WTC11 (cell line): ENCODE measurements around the gene ANKMY2. TPM values are rescaled to one million over a fixed set of nuclear protein-coding genes. Genes with fewer than 3 reads are reported as not detected.

Source experiments
- ATAC-seq: fragments of 200-7000 bp; cut with Tn5 transposase; 2 replicates; pipeline ENCODE4 v1.10.0; 2021; ENCODE audit warnings: mild to moderate bottlenecking, moderate library complexity
- CTCF ChIA-PET: fragments of 300-600 bp; sonication (Branson Sonifier 250); formaldehyde crosslinking; loops from one replicate; lab custom pipeline; 2021; ENCODE audit warnings: antibody characterized with exemption; lab: Charles Lee
- POLR2A ChIA-PET: fragments of 350-600 bp; sonication (Branson Sonifier 250); formaldehyde crosslinking; loops from one replicate; lab custom pipeline; 2021; ENCODE audit warnings: antibody characterized with exemption; lab: Charles Lee
- DNase-seq: peaks from one replicate; pipeline ENCODE4 v3.0.0; 2021; ENCODE audit warnings: low spot score
- H3K27ac Mint-ChIP-seq: 2 replicates; pipeline ENCODE4 v1.8.0; 2021; ENCODE audit warnings: mixed read lengths
- H3K27me3 Mint-ChIP-seq: 2 replicates; pipeline ENCODE4 v1.8.0; 2021; ENCODE audit warnings: low read depth, mild to moderate bottlenecking, moderate library complexity, mixed read lengths
- H3K36me3 Mint-ChIP-seq: 2 replicates; pipeline ENCODE4 v1.8.0; 2021; ENCODE audit warnings: mixed read lengths
- H3K4me1 Mint-ChIP-seq: 2 replicates; pipeline ENCODE4 v1.8.0; 2022; ENCODE audit warnings: mixed read lengths
- H3K4me3 Mint-ChIP-seq: 2 replicates; pipeline ENCODE4 v1.8.0; 2021; ENCODE audit warnings: mild to moderate bottlenecking, moderate library complexity, mixed read lengths
- H3K9me3 Mint-ChIP-seq: 2 replicates; pipeline ENCODE4 v1.8.0; 2021; ENCODE audit warnings: mixed read lengths
- CREM ChIP-seq: sonication (generic); formaldehyde crosslinking; IDR thresholded peaks from 2 replicates; pipeline ENCODE4 v1.8.1; 2022; ENCODE audit warnings: mild to moderate bottlenecking, missing genetic modification reagents, moderate library complexity
- EMX1 ChIP-seq: fragments of 250-450 bp; sonication (Bioruptor Pico); IDR thresholded peaks from 2 replicates; pipeline ENCODE4 v1.8.0; 2021; ENCODE audit warnings: mild to moderate bottlenecking
- ESRRA ChIP-seq: sonication (generic); formaldehyde crosslinking; IDR thresholded peaks from 2 replicates; pipeline ENCODE4 v1.8.1; 2022; ENCODE audit warnings: mild to moderate bottlenecking, missing genetic modification reagents, borderline replicate concordance
- FOXK1 ChIP-seq: sonication (generic); formaldehyde crosslinking; IDR thresholded peaks from 2 replicates; pipeline ENCODE4 v1.8.0; 2022; ENCODE audit warnings: mild to moderate bottlenecking, moderate library complexity, missing genetic modification reagents
- HMGXB4 ChIP-seq: sonication (generic); formaldehyde crosslinking; IDR thresholded peaks from 2 replicates; pipeline ENCODE4 v1.8.1; 2023; ENCODE audit warnings: mild to moderate bottlenecking, moderate library complexity, missing genetic modification reagents
- IRF1 ChIP-seq: sonication (generic); formaldehyde crosslinking; IDR thresholded peaks from 2 replicates; pipeline ENCODE4 v1.8.0; 2023; ENCODE audit warnings: missing genetic modification reagents
- IRF2 ChIP-seq: sonication (generic); formaldehyde crosslinking; IDR thresholded peaks from 2 replicates; pipeline ENCODE4 v1.8.0; 2022; ENCODE audit warnings: low read depth, missing genetic modification reagents, borderline replicate concordance
- MYBL2 ChIP-seq: sonication (generic); formaldehyde crosslinking; IDR thresholded peaks from 2 replicates; pipeline ENCODE4 v1.8.1; 2023; ENCODE audit warnings: mild to moderate bottlenecking, moderate library complexity, missing genetic modification reagents
- NFE2L1 ChIP-seq: sonication (generic); formaldehyde crosslinking; IDR thresholded peaks from 2 replicates; pipeline ENCODE4 v1.8.1; 2023; ENCODE audit warnings: missing genetic modification reagents
- NFYB ChIP-seq: sonication (generic); formaldehyde crosslinking; conservative IDR thresholded peaks from 2 replicates; pipeline ENCODE4 v1.8.0; 2022; ENCODE audit warnings: low read depth, missing genetic modification reagents
- SMAD3 ChIP-seq: sonication (generic); formaldehyde crosslinking; IDR thresholded peaks from 2 replicates; pipeline ENCODE4 v1.8.0; 2022; ENCODE audit warnings: missing genetic modification reagents, mild to moderate bottlenecking, borderline replicate concordance
- SMAD4 ChIP-seq: sonication (generic); formaldehyde crosslinking; IDR thresholded peaks from 2 replicates; pipeline ENCODE4 v1.8.0; 2022; ENCODE audit warnings: mild to moderate bottlenecking, missing genetic modification reagents
- SP1 ChIP-seq: sonication (generic); formaldehyde crosslinking; conservative IDR thresholded peaks from 2 replicates; pipeline ENCODE4 v1.8.1; 2022; ENCODE audit warnings: missing genetic modification reagents
- TCF7 ChIP-seq: sonication (generic); formaldehyde crosslinking; IDR thresholded peaks from 2 replicates; pipeline ENCODE4 v1.8.0; 2022; ENCODE audit warnings: mild to moderate bottlenecking, low read depth, missing genetic modification reagents, moderate library complexity
- TEAD1 ChIP-seq: sonication (generic); formaldehyde crosslinking; IDR thresholded peaks from 2 replicates; pipeline ENCODE4 v1.8.0; 2022; ENCODE audit warnings: mild to moderate bottlenecking, missing genetic modification reagents
- TP53 ChIP-seq: sonication (generic); formaldehyde crosslinking; IDR thresholded peaks from 2 replicates; pipeline ENCODE4 v1.8.1; 2023; ENCODE audit warnings: mild to moderate bottlenecking, missing genetic modification reagents
- ZBTB21 ChIP-seq: sonication (generic); formaldehyde crosslinking; IDR thresholded peaks from 2 replicates; pipeline ENCODE4 v1.8.1; 2023; ENCODE audit warnings: mild to moderate bottlenecking, missing genetic modification reagents, borderline replicate concordance
- ZBTB43 ChIP-seq: sonication (generic); formaldehyde crosslinking; IDR thresholded peaks from 2 replicates; pipeline ENCODE4 v1.8.1; 2023; ENCODE audit warnings: mild to moderate bottlenecking, missing genetic modification reagents
- ZNF396 ChIP-seq: fragments of 250-450 bp; sonication (Bioruptor Pico); IDR thresholded peaks from 2 replicates; pipeline ENCODE4 v1.8.0; 2021; ENCODE audit warnings: mild to moderate bottlenecking, moderate library complexity, borderline replicate concordance
- ZNF423 ChIP-seq: fragments of 250-450 bp; sonication (Bioruptor Pico); IDR thresholded peaks from 2 replicates; pipeline ENCODE4 v2.1.2; 2022; ENCODE audit warnings: mild to moderate bottlenecking, moderate library complexity
- total RNA-seq: library from RNA; stranded (reverse); gene quantifications from 3 replicates; pipeline ENCODE4 v1.2.3, GENCODE V29; 2021
- TF ChIP-seq, protein P1 (sequence below): sonication (generic); formaldehyde crosslinking; IDR thresholded peaks from 2 replicates; pipeline ENCODE4 v1.8.1; 2022; ENCODE audit warnings: low read depth, missing genetic modification reagents, borderline replicate concordance
- TF ChIP-seq, protein P2 (sequence below): sonication (generic); formaldehyde crosslinking; IDR thresholded peaks from 2 replicates; pipeline ENCODE4 v1.8.1; 2022; ENCODE audit warnings: missing genetic modification reagents, borderline replicate concordance
- TF ChIP-seq, protein P3 (sequence below): sonication (generic); formaldehyde crosslinking; IDR thresholded peaks from 2 replicates; pipeline ENCODE4 v1.8.0; 2022; ENCODE audit warnings: mild to moderate bottlenecking, missing genetic modification reagents

ANKMY2 gene
- total RNA-seq, 1 experiment from 2014 or later = 13.6 TPM

DNA sequence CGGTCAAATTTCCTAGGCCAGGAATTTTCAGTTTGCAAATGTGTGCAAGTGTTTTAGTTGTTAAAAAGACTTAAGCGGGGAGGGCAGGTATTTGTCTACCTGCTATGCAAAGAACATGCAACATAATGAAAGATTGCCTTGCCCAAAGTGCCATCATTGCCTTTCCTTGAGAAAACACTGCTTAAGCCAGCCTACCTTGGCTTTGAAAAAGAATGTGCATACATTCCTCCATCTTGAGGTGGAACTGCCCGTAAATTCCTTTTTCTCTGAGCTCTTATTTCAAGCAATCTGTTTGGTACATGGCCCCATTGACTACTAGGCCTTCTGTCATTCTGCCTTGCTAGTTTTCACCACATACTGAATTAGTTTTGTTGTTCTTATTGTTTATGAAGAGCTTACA lies 29.7 kb upstream of the ANKMY2 start (continued):
- no peak for TF ChIP-seq ZBTB21 (CRISPR knock-in tag)
- no peak for TF ChIP-seq SP1 (CRISPR knock-in tag)
- TF ChIP-seq SMAD3 (CRISPR knock-in tag) = no peak
- TF ChIP-seq IRF1 (CRISPR knock-in tag) = no peak
- no peak for TF ChIP-seq CREM (CRISPR knock-in tag)
- no peak for TF ChIP-seq NFYB (CRISPR knock-in tag)
- no peak for TF ChIP-seq SMAD4
- no peak for TF ChIP-seq TCF7 (CRISPR knock-in tag)

DNA sequence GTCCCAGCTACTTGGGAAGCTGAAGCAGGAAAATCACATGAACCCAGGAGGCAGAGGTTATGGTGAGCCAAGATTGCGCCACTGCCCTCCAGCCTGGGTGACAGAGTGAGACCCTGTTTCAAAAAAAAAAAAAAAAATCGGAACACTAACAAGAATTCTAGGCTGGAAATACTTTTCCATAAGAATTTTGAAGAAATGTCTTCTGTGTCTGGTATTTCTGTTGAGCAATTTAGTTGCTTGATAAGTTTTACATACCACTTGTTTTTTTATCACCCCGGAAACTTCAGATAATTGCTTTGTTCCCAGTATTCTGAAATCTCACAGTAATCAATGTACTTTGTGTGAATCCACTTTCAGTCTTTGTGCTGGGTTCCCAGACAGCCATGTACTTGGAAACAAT lies 26.3 kb upstream of the ANKMY2 start:
- POLR2A ChIA-PET = no interaction called here
- DNase-seq (no peak), ATAC-seq (no peak)
- peaks cover 48% of the 10 kb centered on the region for H3K4me1 Mint-ChIP-seq
- TF ChIP-seq TEAD1 (CRISPR knock-in tag) (no peak), EMX1 (no peak)
- TF ChIP-seq, protein P1, sequence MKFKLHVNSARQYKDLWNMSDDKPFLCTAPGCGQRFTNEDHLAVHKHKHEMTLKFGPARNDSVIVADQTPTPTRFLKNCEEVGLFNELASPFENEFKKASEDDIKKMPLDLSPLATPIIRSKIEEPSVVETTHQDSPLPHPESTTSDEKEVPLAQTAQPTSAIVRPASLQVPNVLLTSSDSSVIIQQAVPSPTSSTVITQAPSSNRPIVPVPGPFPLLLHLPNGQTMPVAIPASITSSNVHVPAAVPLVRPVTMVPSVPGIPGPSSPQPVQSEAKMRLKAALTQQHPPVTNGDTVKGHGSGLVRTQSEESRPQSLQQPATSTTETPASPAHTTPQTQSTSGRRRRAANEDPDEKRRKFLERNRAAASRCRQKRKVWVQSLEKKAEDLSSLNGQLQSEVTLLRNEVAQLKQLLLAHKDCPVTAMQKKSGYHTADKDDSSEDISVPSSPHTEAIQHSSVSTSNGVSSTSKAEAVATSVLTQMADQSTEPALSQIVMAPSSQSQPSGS (CRISPR knock-in tag) = no peak
- TF ChIP-seq, all 79 proteins: peak for 0
- no peak overlapping the region; the same call in 1 of the 2 replicates for H3K27ac Mint-ChIP-seq
- H3K27me3 Mint-ChIP-seq = no peaks in the 10 kb centered on the region
- H3K9me3 Mint-ChIP-seq = peaks cover 7% of the 10 kb centered on the region
- no peak overlapping the region for H3K4me3 Mint-ChIP-seq
- peaks cover 35% of the 10 kb centered on the region for H3K36me3 Mint-ChIP-seq
- CTCF ChIA-PET = no interaction called here

DNA sequence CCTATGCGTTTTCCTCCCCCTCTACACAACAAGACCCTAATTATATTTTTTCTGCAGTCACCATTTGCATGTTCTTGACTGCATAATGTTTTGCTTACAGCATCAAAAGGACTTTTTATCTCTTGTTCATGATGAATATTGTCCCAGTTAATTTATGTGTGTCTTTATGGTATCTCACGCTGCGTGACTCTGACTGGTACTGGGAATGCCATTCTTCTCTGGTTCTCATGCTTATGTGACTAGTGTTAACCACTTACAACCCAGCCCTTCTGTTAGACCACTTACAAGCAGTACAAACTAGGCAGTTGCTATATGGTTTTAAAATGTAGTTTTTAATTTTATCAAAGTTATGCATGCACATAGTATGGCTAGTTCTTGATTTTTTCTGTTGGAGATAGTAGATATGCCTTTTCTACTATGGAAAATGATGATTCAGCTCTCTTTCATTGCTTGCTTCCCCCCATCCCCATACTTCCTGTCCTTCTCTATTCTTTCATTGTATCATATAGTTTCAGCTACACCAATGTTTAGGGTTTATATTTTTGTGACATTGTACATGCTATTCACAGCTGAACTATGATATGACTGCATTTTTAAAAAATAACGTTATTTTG lies 25.3 kb upstream of the ANKMY2 start:
- Mint-ChIP-seq H3K36me3 (peaks cover 28% of the 10 kb centered on the region), H3K27me3 (no peaks in the 10 kb centered on the region), H3K9me3 (peaks cover 4% of the 10 kb centered on the region), H3K27ac (peak overlapping the region; percentile 75), H3K4me3 (no peak overlapping the region), H3K4me1 (peaks cover 48% of the 10 kb centered on the region)
- ChIA-PET POLR2A (no interaction called here), CTCF (no interaction called here)
- peak; percentile 57 for ATAC-seq
- no peak for DNase-seq
- TF ChIP-seq ZNF423 (CRISPR knock-in tag) (no peak), IRF2 (CRISPR knock-in tag) (no peak), NFE2L1 (no peak), HMGXB4 (CRISPR knock-in tag) (no peak), TCF7 (CRISPR knock-in tag) (no peak), ZBTB43 (CRISPR knock-in tag) (no peak), ESRRA (no peak), MYBL2 (CRISPR knock-in tag) (no peak), ZNF396 (CRISPR knock-in tag) (no peak), FOXK1 (CRISPR knock-in tag) (no peak), EMX1 (no peak), TP53 (CRISPR knock-in tag) (no peak), SMAD3 (CRISPR knock-in tag) (no peak), ZBTB21 (CRISPR knock-in tag) (no peak)
- TF ChIP-seq, protein P2, sequence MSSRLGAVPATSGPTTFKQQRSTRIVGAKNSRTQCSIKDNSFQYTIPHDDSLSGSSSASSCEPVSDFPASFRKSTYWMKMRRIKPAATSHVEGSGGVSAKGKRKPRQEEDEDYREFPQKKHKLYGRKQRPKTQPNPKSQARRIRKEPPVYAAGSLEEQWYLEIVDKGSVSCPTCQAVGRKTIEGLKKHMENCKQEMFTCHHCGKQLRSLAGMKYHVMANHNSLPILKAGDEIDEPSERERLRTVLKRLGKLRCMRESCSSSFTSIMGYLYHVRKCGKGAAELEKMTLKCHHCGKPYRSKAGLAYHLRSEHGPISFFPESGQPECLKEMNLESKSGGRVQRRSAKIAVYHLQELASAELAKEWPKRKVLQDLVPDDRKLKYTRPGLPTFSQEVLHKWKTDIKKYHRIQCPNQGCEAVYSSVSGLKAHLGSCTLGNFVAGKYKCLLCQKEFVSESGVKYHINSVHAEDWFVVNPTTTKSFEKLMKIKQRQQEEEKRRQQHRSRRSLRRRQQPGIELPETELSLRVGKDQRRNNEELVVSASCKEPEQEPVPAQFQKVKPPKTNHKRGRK (CRISPR knock-in tag) = no peak
- TF ChIP-seq, protein P1 (CRISPR knock-in tag) = no peak
- TF ChIP-seq, protein P3, sequence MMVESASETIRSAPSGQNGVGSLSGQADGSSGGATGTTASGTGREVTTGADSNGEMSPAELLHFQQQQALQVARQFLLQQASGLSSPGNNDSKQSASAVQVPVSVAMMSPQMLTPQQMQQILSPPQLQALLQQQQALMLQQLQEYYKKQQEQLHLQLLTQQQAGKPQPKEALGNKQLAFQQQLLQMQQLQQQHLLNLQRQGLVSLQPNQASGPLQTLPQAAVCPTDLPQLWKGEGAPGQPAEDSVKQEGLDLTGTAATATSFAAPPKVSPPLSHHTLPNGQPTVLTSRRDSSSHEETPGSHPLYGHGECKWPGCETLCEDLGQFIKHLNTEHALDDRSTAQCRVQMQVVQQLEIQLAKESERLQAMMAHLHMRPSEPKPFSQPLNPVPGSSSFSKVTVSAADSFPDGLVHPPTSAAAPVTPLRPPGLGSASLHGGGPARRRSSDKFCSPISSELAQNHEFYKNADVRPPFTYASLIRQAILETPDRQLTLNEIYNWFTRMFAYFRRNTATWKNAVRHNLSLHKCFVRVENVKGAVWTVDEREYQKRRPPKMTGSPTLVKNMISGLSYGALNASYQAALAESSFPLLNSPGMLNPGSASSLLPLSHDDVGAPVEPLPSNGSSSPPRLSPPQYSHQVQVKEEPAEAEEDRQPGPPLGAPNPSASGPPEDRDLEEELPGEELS (CRISPR knock-in tag) = no peak
